Measurements from ENCODE around the gene RHOT1.
"Not testable (repeated sequence)": the region's sequence is repeated elsewhere in the genome, so short reads cannot be mapped to it uniquely, and the experiment has no call there.

RHOT1 gene

GRCh38 chr17:32259586-32259985 lies 117.3 kb downstream of the RHOT1 start:
- H3K79me1 ChIP-seq (ENCODE audit: low read length) = no peaks in the 10 kb centered on the region
- H3K79me2 ChIP-seq (ENCODE audit: control insufficient read depth, insufficient read depth, low read length, poor library complexity) = no peaks in the 10 kb centered on the region
- no CpG with 5 or more reads among the region's 4 CpGs for WGBS (ENCODE audit: extremely low coverage, insufficient coverage, insufficient read length)
- H2BK12ac ChIP-seq (ENCODE audit: low read length) = no peak overlapping the region
- no peak overlapping the region for H4K91ac ChIP-seq (ENCODE audit: low read depth, low read length)
- H3K9me3 ChIP-seq (ENCODE audit: insufficient read depth, low read depth, low read length) = peaks cover 3% of the 10 kb centered on the region
- H3K18ac ChIP-seq (ENCODE audit: low read length) = no peak overlapping the region
- peaks cover 10% of the 10 kb centered on the region for H3K27me3 ChIP-seq (ENCODE audit: insufficient read depth, low read length)
- no peak overlapping the region for H3K23ac ChIP-seq (ENCODE audit: low read length)
- H4K12ac ChIP-seq (ENCODE audit: low read depth, low read length) = no peak overlapping the region
- no peak overlapping the region for H2AFZ ChIP-seq (ENCODE audit: insufficient read depth, low read length, poor library complexity)
- DNase-seq = no peak
- no peak overlapping the region for H4K8ac ChIP-seq (ENCODE audit: low read depth, low read length)
- no peak overlapping the region for H3K9ac ChIP-seq (ENCODE audit: low read length)
- no peak overlapping the region for H2BK120ac ChIP-seq (ENCODE audit: insufficient read depth, low read length, poor library complexity)
- H3K27ac ChIP-seq (ENCODE audit: low read depth, low read length) = no peak overlapping the region
- H3K36me3 ChIP-seq (ENCODE audit: control insufficient read depth in 1 of 2, insufficient read depth in 2 of 2, low read length in 2 of 2) = no peaks in the 10 kb centered on the region
- H2BK5ac ChIP-seq (ENCODE audit: low read depth, low read length, poor library complexity) = no peak overlapping the region
- H2AK5ac ChIP-seq (ENCODE audit: low read length) = no peak overlapping the region
- H3K4me1 ChIP-seq (ENCODE audit: control insufficient read depth in 1 of 2, insufficient read depth in 2 of 2, low read length in 2 of 2) = no peaks in the 10 kb centered on the region
- no peak overlapping the region for H3K4me3 ChIP-seq (ENCODE audit: low read depth, low read length)
- H3K4ac ChIP-seq (ENCODE audit: low read depth, low read length) = no peak overlapping the region
- H3K14ac ChIP-seq (ENCODE audit: low read length) = no peak overlapping the region
- H3K4me2 ChIP-seq (ENCODE audit: low read length) = no peak overlapping the region

GRCh38 chr17:32261417-32261736 lies 119.1 kb downstream of the RHOT1 start:
- no peak overlapping the region for H2BK5ac ChIP-seq (ENCODE audit: low read depth, low read length, poor library complexity)
- no peak overlapping the region for H2BK120ac ChIP-seq (ENCODE audit: insufficient read depth, low read length, poor library complexity)
- peaks cover 1 to 4% of the 10 kb centered on the region in 2 experiments for H3K4me1 ChIP-seq (ENCODE audit: control insufficient read depth in 1 of 2, insufficient read depth in 2 of 2, low read length in 2 of 2)
- H4K91ac ChIP-seq (ENCODE audit: low read depth, low read length) = no peak overlapping the region
- no peak overlapping the region for H3K18ac ChIP-seq (ENCODE audit: low read length)
- H3K79me2 ChIP-seq (ENCODE audit: control insufficient read depth, insufficient read depth, low read length, poor library complexity) = no peaks in the 10 kb centered on the region
- no peaks in the 10 kb centered on the region for H3K36me3 ChIP-seq (ENCODE audit: control insufficient read depth in 1 of 2, insufficient read depth in 2 of 2, low read length in 2 of 2)
- peaks cover 4% of the 10 kb centered on the region for H3K9me3 ChIP-seq (ENCODE audit: insufficient read depth, low read depth, low read length)
- H3K23ac ChIP-seq (ENCODE audit: low read length) = no peak overlapping the region
- H3K4me2 ChIP-seq (ENCODE audit: low read length) = no peak overlapping the region
- no peak overlapping the region for H3K14ac ChIP-seq (ENCODE audit: low read length)
- no peak overlapping the region for H4K8ac ChIP-seq (ENCODE audit: low read depth, low read length)
- no peak overlapping the region for H3K27ac ChIP-seq (ENCODE audit: low read depth, low read length)
- WGBS (ENCODE audit: extremely low coverage, insufficient coverage, insufficient read length) = no CpG with 5 or more reads among the region's 7 CpGs
- H2BK12ac ChIP-seq (ENCODE audit: low read length) = no peak overlapping the region
- no peak overlapping the region for H3K9ac ChIP-seq (ENCODE audit: low read length)
- H3K4ac ChIP-seq (ENCODE audit: low read depth, low read length) = no peak overlapping the region
- no peak overlapping the region for H3K4me3 ChIP-seq (ENCODE audit: low read depth, low read length)
- H2AFZ ChIP-seq (ENCODE audit: insufficient read depth, low read length, poor library complexity) = no peak overlapping the region
- H2AK5ac ChIP-seq (ENCODE audit: low read length) = no peak overlapping the region
- no peak for DNase-seq
- H3K79me1 ChIP-seq (ENCODE audit: low read length) = no peaks in the 10 kb centered on the region
- H4K12ac ChIP-seq (ENCODE audit: low read depth, low read length) = no peak overlapping the region
- H3K27me3 ChIP-seq (ENCODE audit: insufficient read depth, low read length) = peaks cover 28% of the 10 kb centered on the region

GRCh38 chr17:32261936-32262510 lies 119.7 kb downstream of the RHOT1 start:
- H3K79me2 ChIP-seq (ENCODE audit: control insufficient read depth, insufficient read depth, low read length, poor library complexity) = no peaks in the 10 kb centered on the region
- no peak overlapping the region for H2BK5ac ChIP-seq (ENCODE audit: low read depth, low read length, poor library complexity)
- no peak overlapping the region for H2AK5ac ChIP-seq (ENCODE audit: low read length)
- peaks cover 7 to 11% of the 10 kb centered on the region in 2 experiments for H3K4me1 ChIP-seq (ENCODE audit: control insufficient read depth in 1 of 2, insufficient read depth in 2 of 2, low read length in 2 of 2)
- H3K18ac ChIP-seq (ENCODE audit: low read length) = no peak overlapping the region
- peaks cover 5% of the 10 kb centered on the region for H3K9me3 ChIP-seq (ENCODE audit: insufficient read depth, low read depth, low read length)
- H3K14ac ChIP-seq (ENCODE audit: low read length) = no peak overlapping the region
- H2BK120ac ChIP-seq (ENCODE audit: insufficient read depth, low read length, poor library complexity) = no peak overlapping the region
- no peak overlapping the region for H4K8ac ChIP-seq (ENCODE audit: low read depth, low read length)
- no CpG with 5 or more reads among the region's 13 CpGs for WGBS (ENCODE audit: extremely low coverage, insufficient coverage, insufficient read length)
- no peak overlapping the region for H3K23ac ChIP-seq (ENCODE audit: low read length)
- no peak overlapping the region for H3K9ac ChIP-seq (ENCODE audit: low read length)
- no peak overlapping the region for H4K91ac ChIP-seq (ENCODE audit: low read depth, low read length)
- no peak for DNase-seq
- H3K4me2 ChIP-seq (ENCODE audit: low read length) = no peak overlapping the region
- H3K27me3 ChIP-seq (ENCODE audit: insufficient read depth, low read length) = peaks cover 34% of the 10 kb centered on the region
- H3K79me1 ChIP-seq (ENCODE audit: low read length) = no peaks in the 10 kb centered on the region
- no peak overlapping the region for H3K27ac ChIP-seq (ENCODE audit: low read depth, low read length)
- H2AFZ ChIP-seq (ENCODE audit: insufficient read depth, low read length, poor library complexity) = no peak overlapping the region
- H3K4me3 ChIP-seq (ENCODE audit: low read depth, low read length) = no peak overlapping the region
- no peaks in the 10 kb centered on the region for H3K36me3 ChIP-seq (ENCODE audit: control insufficient read depth in 1 of 2, insufficient read depth in 2 of 2, low read length in 2 of 2)
- H4K12ac ChIP-seq (ENCODE audit: low read depth, low read length) = no peak overlapping the region
- no peak overlapping the region for H2BK12ac ChIP-seq (ENCODE audit: low read length)
- H3K4ac ChIP-seq (ENCODE audit: low read depth, low read length) = no peak overlapping the region

DNA sequence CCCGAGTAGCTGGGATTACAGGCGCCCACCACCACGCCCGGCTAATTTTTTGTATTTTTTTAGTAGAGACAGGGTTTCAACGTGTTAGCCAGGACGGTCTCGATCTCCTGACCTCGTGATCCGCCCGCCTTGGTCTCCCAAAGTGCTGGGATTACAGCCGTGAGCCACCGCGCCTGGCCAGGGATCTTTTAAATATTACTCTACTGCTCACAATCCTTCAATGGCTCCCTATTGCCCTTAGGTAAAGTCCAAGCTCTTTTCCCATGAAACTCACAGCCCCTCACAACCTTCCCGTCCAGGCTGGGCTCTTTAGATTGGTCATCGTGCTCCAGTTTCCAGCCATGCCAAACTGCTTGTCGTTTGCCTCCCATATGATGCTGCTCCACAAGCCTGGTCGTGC lies 121.2 kb downstream of the RHOT1 start:
- H3K27ac ChIP-seq (ENCODE audit: low read depth, low read length); H3K79me2 ChIP-seq (ENCODE audit: control insufficient read depth, insufficient read depth, low read length, poor library complexity); H3K4me3 ChIP-seq (ENCODE audit: low read depth, low read length); H3K18ac ChIP-seq (ENCODE audit: low read length); H3K36me3 ChIP-seq (ENCODE audit: control insufficient read depth in 1 of 2, insufficient read depth in 2 of 2, low read length in 2 of 2); H3K23ac ChIP-seq (ENCODE audit: low read length); H2AK5ac ChIP-seq (ENCODE audit: low read length); H3K9ac ChIP-seq (ENCODE audit: low read length); H4K12ac ChIP-seq (ENCODE audit: low read depth, low read length); H3K79me1 ChIP-seq (ENCODE audit: low read length); H2BK12ac ChIP-seq (ENCODE audit: low read length); H2AFZ ChIP-seq (ENCODE audit: insufficient read depth, low read length, poor library complexity); H2BK5ac ChIP-seq (ENCODE audit: low read depth, low read length, poor library complexity); DNase-seq; H3K4ac ChIP-seq (ENCODE audit: low read depth, low read length); H4K8ac ChIP-seq (ENCODE audit: low read depth, low read length); H3K4me2 ChIP-seq (ENCODE audit: low read length); H3K14ac ChIP-seq (ENCODE audit: low read length); H2BK120ac ChIP-seq (ENCODE audit: insufficient read depth, low read length, poor library complexity); H3K9me3 ChIP-seq (ENCODE audit: insufficient read depth, low read depth, low read length); H4K91ac ChIP-seq (ENCODE audit: low read depth, low read length): not testable (repeated sequence)
- no CpG with 5 or more reads among the region's 17 CpGs for WGBS (ENCODE audit: extremely low coverage, insufficient coverage, insufficient read length)
- Histone ChIP-seq H3K4me1 (ENCODE audit: control insufficient read depth in 1 of 2, insufficient read depth in 2 of 2, low read length in 2 of 2) (peaks cover 7 to 11% of the 10 kb centered on the region in 2 experiments), H3K27me3 (ENCODE audit: insufficient read depth, low read length) (peaks cover 48% of the 10 kb centered on the region)

All from trophoblast cell (in vitro differentiated cells and primary cell).